ENCODE data around the gene TEX44.

GRCh38 chr2:231547315-231548110 lies 45.2 kb upstream of the TEX44 start:
- no peak for TF ChIP-seq CTCF (IDR thresholded peaks at IDR 0.05)
- TF ChIP-seq POLR2AphosphoS5 (IDR thresholded peaks at IDR 0.05) = no peak
- TF ChIP-seq POLR2A (IDR thresholded peaks at IDR 0.05) = no peak
- TF ChIP-seq EP300 (IDR thresholded peaks at IDR 0.05) = no peak

Measured in stomach (tissue), 4 donors.